GM12874 (cell line): ENCODE results near the gene PDE6A.

Experiments
- TF ChIP-seq, protein P1 (sequence below): IDR thresholded peaks from 2 replicates; pipeline ENCODE4 v1.5.1; 2011; ENCODE audit warnings: low read depth, mild to moderate bottlenecking, control low read depth, low read length, moderate library complexity; ENCODE audit not compliant: insufficient read depth

PDE6A gene

DNA sequence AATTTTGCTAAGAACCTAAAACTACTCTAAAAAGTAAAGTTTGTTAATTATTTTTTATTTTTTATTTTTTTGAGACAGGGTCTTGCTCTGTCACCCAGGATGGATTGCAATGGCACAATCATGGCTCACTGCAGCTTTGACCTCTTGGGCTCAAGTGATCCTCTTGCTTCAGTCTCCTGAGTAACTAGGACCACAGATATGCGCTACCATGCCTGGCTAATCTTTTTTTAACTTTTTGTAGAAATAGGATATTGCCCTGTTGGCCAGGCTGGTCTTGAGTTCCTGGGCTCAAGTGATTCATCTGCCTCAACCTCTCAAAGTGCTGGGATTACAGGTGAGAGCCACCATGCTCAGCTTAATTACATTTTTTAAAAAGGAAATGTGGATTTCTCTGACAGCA is 45.8 kb downstream of the PDE6A start:
- TF ChIP-seq, protein P1, sequence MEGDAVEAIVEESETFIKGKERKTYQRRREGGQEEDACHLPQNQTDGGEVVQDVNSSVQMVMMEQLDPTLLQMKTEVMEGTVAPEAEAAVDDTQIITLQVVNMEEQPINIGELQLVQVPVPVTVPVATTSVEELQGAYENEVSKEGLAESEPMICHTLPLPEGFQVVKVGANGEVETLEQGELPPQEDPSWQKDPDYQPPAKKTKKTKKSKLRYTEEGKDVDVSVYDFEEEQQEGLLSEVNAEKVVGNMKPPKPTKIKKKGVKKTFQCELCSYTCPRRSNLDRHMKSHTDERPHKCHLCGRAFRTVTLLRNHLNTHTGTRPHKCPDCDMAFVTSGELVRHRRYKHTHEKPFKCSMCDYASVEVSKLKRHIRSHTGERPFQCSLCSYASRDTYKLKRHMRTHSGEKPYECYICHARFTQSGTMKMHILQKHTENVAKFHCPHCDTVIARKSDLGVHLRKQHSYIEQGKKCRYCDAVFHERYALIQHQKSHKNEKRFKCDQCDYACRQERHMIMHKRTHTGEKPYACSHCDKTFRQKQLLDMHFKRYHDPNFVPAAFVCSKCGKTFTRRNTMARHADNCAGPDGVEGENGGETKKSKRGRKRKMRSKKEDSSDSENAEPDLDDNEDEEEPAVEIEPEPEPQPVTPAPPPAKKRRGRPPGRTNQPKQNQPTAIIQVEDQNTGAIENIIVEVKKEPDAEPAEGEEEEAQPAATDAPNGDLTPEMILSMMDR: no peak

DNA sequence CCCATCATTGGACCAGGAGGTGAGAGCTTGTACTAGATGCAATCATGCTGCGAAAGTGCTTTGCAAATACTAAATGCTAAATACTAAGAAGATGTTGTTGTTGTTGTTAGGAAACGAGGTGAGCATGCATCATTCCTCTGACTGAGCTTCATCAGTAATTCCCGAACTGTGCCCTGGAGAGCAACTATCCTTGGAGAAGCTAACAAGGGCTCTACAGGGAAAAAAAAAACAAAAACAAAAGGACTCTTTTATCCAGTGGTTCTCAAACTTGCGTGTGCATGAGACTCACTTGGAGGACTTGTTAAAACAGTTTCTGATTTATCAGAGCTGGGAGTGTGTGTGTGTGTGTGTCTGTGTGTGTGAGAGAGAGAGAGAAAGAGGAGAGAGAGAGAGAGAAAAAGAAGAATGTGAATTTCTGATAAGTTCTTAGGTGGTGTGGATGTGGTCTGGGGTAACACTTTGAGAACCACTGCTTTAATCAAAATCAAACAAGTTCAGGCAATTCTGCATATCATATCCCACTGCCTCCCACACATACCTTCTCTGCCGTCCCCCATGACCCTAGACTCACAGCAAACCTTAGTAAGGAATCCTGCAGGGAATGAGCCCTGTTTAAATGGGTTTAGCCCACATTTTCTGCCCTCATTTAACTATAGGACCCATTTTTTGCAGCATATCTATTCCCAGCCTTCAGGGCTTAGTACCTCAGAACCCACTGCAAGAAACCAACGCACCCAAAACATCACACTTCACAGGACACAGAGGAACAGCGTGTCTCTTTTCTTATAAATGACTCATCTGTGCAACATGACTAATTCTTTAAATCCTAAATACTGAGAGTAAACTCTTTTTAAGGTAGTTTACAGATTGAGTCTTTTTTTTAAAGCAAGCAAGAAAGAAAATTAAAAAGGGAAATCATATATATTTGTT is 48.9 kb downstream of the PDE6A start:
- TF ChIP-seq, protein P1: no peak

DNA sequence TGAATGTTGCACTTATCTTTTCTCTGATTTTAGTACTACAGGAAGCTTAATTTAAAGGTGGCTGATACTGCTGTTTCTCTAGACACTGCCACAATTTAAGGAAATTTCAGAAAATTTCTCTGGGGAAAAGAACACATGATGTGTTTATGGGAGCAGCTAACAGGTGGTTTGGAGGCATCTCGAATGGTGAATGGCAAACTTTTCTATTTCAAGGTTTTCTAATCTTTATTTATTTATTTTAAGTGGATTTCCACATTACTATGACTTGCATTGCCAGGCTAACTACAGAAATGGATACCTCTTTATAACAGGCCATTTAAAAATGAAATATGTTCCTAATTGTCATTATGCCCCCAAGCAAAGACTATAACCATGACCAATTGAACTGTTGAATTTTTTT is 50.4 kb downstream of the PDE6A start:
- TF ChIP-seq, protein P1: no peak

DNA sequence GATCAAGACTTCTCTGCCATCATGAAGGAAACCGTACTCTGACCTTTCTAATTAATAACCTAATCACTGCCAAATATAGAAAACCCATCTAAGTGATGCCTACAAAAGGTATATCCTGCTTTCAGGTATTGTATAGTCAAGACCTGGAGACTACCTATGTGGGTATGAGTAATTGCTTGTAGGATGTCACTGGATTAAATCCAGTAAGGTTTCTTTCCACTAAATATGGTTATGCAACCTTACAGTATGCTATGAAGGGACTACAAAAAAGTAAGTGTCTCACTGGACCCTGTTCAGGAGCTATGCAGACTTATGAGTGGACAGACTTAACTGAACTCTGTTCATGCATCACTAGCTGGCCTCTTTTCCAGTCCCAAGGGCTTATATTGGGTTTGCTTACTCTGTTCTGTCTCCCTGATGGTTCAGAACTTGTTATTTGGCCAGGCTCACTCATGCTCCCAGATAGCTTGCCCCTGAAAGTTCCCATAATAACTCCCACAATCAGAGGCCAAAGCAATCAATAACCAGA is 51.1 kb downstream of the PDE6A start:
- TF ChIP-seq, protein P1: no peak

DNA sequence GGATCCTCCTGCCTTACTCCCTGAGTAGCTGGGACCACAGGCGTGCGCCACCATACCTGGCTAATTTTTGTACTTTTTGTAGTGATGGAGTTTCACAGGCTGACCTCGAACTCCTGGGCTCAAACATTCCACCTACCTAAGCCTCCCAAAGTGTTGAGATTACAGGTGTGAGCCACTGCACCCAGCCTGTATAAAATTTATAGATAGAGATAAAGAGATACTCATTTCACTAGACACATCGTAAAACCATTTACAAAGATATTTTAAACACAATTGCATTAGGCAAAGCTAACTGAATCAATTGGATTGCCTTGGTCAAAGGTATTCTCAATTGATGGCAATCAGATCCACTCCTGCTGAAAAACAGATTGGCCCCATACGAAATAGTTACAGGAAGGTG is 52.0 kb downstream of the PDE6A start:
- TF ChIP-seq, protein P1: no peak

DNA sequence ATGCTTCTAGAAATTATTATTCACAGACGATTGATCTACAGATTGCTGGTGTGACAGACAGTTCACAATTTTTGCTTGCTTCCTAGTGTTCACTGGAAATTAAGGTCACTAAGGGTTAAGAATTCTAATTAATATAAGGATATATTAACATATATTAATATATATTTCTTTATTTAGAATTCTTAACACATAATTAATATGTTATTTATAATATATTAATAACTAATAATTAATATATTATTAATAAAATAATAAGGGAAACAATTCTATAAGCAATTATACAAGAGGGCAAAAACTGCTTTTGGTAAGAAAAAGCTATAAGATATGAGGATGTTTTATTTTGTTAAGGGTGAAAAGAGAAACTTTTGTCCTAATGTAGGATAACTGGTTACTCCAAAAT is 56.3 kb downstream of the PDE6A start:
- TF ChIP-seq, protein P1: no peak

DNA sequence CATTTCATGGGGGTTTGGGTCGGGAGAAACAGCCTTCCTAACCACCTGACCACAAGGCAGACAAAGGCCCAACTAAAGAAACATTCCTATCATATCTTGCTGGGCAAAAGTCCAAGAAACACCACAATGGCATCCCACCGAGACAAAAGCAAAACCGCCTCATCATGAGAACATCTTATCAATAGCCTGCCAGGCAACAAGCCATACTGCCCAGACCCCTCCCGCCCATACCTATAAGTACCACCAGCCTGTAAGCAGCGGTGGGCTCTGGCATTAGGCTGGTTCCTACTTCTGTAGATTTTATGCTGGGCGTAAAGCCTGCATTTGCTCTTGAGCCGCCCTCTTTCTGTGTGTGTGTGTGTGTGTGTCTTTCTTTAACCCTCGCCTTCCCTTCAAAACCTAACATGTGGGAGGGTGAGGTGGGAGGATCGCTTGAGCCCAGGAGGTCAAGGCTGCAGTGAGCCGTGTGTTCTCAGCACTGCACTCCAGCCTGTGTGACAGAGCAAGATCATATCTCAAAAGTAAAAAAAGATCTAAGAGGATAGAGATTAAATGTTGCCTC is 56.9 kb downstream of the PDE6A start:
- TF ChIP-seq, protein P1: no peak
